Hematopoietic multipotent progenitor cell treated with erythropoietin and hydrocortisone succinate and interleukin-3 and kit ligand, for 15 days (in vitro differentiated cells): Measurements from ENCODE around the gene EP400.
A peak's percentile ranks its signal among the peaks of the same experiment; 100 is the strongest.

ENCODE experiments used
- DNase-seq: peaks from one replicate; pipeline ENCODE4 v3.0.0-alpha.2; 2015; ENCODE audit warnings: low spot score

Gene EP400

GRCh38 chr12:131912518-131913274 is 37.0 kb upstream of the EP400 start:
- peak; percentile 62 for DNase-seq

DNA sequence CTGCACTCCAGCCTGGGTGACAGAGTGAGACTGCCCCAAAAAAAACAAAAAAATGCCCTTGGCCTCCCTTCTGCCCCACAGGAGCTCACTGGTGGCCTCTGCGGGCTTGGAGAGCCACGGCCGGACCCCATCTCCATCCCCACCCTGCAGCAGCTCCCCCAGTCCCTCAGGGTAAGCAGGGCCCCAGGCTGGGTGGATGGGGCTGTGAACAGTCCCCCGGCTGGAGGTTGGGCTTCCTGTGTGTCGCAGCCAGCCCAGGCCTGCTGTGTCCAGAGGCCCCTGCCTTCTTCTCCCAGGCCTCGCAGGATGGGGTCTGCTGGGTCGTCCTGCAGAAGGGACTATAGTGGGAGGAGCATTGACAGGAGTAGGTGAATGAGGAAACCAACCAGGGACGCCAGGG is 36.1 kb upstream of the EP400 start:
- DNase-seq: no peak

- no peak for DNase-seq
These were observed 35.5 kb upstream of the EP400 start for GRCh38 chr12:131914179-131914702.

GRCh38 chr12:131915000-131915689 is 34.6 kb upstream of the EP400 start:
- DNase-seq: no peak

DNA sequence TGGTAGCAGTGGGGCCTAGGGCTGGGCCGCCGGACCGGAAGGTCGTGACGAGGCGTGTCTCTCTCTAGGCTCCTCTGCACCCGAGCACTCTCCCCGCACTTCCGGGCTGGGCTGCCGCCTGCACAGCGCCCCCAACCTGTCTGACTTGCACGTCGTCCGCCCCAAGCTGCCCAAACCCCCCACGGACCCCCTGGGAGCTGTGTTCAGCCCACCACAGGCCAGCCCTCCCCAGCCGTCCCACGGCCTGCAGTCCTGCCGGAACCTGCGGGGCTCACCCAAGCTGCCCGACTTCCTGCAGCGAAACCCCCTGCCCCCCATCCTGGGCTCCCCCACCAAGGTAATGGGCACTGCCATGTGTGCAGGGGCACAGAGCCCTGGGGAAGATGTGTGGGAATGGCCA is 33.9 kb upstream of the EP400 start:
- no peak for DNase-seq

DNA sequence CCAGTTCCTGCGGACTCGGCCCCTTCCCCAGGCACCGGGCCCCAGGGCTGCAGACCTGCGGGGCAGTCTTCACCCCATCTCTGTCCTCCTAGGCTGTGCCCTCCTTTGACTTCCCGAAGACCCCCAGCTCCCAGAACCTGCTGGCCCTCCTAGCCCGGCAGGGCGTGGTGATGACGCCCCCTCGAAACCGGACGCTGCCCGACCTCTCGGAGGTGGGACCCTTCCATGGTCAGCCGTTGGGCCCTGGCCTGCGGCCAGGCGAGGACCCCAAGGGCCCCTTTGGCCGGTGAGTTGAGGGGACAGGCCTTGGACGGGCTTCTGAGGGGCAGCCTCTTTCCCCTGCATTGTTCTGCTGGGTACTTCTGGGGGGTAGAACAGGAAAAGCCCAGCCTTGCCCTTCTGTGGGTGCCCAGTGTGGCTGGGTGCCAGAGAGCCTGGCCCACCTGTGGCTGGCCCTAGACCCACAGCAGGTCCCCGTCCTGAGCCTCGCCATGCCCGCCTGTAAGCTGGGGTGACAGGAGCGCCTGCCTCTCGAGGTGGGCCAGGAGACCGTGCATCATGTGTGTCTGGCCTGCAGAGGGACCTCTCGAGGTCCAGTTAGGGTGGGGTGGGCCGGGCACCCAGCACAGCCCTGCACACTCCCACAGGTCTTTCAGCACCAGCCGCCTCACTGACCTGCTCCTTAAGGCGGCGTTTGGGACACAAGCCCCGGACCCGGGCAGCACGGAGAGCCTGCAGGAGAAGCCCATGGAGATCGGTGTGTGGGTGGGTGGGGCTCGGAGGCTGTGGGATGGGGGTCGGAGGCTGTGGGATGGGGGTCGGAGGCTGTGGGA is 33.2 kb upstream of the EP400 start:
- DNase-seq: no peak

- no peak for DNase-seq
These were observed 32.5 kb upstream of the EP400 start for GRCh38 chr12:131917139-131917710.

- no peak for DNase-seq
These were observed 31.9 kb upstream of the EP400 start for GRCh38 chr12:131917711-131918306.

- DNase-seq: no peak
These were observed 31.3 kb upstream of the EP400 start for GRCh38 chr12:131918311-131919050.

GRCh38 chr12:131919051-131919347 is 30.7 kb upstream of the EP400 start:
- no peak for DNase-seq

DNA sequence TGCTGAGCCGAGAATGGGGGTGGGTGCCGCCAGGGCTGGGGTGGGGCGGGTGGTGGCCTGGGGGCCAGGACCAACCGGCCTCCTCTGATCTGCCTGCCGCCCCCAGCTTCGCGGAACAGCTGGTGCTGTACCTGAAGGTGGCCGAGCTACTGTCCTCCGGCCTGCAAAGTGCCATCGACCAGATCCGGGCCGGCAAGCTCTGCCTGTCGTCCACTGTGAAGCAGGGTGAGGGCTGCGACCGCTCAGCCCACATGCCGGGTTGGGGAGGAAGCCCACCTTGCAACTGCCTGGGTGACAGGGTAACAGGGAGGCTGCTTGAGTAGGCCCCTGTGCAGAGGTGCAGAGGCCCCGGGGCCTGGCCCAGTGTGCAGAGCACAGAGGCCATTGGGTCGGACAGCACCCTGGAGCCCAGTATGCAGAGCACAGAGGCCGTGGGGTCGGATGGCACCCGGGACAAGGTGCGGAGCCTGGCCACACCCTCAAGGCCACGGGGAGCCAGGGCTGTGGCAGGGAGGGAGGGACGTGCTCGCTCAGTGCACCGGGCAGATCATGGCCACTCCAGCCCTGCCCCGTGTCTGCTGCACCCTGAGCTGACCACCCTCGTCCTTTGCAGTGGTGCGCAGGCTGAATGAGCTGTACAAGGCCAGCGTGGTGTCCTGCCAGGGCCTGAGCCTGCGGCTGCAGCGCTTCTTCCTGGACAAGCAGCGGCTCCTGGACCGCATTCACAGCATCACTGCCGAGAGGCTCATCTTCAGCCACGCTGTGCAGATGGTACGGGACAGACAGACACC is 30.2 kb upstream of the EP400 start:
- DNase-seq: no peak

DNA sequence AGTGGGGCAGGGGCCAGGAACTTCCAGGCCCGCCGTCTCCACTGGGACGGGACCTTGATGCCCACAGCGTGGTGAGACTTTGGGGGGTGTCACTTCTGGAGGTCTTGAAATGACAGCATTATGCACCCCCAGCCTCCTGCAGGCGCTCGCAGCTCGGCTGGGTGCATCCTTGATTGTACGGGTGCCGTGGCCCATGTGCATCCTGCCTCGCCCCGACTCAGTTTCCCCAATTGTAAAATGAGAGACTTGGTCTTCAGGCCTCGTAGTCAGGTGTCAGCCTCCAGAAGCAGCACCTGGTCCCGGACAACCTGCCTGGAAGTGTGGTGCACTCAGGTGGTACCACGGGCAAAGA is 29.6 kb upstream of the EP400 start:
- no peak for DNase-seq

- DNase-seq: no peak
These were observed 28.6 kb upstream of the EP400 start for GRCh38 chr12:131920902-131921840.

DNA sequence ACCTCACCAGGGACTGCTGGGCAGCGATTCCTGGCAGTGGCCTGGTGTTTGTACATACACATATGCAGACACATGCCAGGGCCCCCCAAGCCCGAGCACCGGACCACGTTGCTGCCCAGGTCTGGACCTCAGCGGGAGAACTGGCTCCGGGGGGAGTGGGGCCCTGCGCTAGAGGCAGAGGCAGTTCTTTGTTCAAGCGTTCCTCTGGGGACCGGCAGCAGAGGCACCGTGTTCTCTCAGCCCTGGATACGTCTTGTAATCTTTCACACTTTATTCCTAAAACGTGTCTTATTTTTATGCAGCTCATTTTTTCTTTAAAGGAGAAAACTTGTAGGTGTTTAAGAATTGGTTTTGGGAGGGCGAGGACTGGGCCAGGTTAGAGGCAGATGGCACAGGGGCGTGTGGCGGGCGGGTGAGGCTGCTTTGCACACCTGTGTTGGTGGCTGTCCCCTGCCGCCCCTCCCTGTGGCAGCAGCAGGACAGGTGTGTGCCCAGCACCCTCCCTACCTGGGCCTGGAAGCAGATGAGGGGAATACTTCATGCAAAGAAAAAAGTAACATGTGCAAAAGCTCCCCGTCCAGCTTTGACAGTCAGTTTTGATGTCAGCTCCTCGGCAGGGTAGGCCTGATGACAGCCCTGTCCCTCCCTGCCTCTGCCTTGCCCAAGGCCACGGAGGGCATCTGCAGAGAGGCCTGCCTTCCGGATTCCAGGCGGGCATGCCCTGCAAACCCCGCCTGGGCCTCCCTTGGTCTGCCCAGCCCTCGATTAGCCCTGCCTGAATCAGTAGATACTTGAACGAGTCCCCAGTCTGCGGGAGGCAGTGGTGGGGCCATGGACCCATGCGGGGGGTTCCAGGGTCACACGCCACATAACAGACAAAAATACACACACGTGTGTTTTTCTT is 27.6 kb upstream of the EP400 start:
- DNase-seq: no peak

DNA sequence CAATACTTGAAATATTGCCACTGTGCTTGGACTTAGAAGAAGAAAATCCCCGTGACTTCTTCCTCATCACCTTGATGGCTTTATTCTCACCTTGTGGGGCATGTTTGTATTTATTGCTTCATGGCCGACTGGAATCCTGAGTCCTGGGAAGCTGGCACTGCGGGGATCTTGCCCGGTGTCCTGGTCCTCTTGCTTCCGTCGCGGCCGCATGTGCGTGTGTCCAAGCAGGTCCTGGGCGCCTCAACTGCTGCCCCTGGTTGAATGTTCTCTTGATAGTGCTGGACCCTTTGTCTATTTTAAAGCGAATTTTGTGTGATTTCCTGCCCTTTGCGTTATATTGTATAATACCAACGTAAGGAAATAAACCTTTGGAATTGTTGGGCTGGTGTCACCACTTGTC is 27.0 kb upstream of the EP400 start:
- DNase-seq: no peak

DNA sequence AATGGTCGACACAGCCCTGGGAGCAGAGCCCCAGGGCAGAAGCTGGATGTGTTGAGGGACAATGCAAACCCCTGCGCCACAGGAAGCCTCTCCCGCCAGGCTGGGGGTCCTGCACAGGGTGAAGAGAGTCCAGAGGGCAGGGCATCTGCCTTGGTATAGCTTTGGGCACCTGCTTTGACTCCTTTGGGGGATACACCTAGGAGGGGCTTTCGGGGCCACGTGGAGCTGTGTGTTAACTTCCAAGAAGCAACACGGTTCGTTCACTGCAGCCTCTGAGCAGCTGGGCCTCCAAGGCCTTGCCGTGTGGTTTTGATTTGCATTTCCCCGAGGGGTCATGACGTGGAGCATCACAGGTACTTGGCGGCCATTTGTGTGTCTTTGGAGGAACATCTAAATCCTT is 26.5 kb upstream of the EP400 start:
- DNase-seq: no peak

DNA sequence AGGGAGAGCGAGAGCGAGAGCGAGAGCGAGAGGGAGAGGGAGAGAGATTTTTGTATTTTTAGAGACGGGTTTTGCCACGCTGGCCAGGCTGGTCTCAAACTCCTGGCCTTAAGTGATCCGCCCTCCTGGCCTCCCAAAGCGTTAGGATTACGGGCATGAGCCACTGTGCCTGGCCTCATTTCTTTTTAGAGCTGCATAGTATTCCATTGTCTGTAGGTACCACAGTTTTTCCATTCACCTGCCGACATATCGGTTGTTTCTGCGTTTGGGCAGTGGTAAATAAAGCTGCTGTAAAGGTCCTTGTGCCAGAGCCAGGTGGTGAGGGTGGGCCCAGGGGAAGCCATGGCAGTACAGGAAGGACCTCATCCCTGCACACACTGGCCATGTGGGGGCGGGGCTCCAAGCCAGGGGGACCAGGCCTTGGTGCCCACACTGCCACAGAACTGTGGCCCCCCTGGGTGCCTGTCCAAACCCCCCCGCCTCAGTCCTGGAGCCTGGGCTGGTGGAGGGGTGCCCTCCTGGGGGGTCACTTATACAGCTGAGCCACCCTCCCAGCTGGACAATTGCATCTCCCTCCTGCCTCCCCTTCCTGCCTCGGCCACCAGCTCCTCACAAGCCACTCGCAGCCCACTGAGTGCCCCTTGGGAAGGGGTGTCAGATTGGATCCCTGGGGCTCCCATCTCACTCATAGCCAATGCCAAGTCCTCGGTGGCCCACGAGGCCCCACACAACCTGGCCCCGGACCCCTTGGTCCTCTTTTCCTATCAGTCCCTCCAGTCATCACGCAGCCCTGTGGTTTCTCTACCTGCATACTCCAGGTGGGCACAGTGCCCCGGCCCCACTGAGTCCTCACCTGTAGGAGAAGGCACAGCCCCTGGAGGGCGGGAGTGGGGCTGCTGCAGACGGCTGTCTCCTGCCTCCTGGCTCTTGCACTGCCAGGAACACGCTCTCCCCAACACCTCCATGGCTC is 22.3 kb upstream of the EP400 start:
- DNase-seq: no peak
